Skeletal muscle tissue (tissue), 4 donors: ENCODE results near the gene BARX1. TPM values are rescaled to one million over a fixed set of nuclear protein-coding genes. Genes with fewer than 3 reads are reported as not detected.

Experiments
- H3K27ac ChIP-seq: one replicate; pipeline ENCODE4 v1.7.0; 2013; ENCODE audit warnings: mild to moderate bottlenecking, low read depth, low read length, inconsistent platforms
- H3K27me3 ChIP-seq, 3 donors: one replicate each; pipeline ENCODE4 v1.7.0; 2013; ENCODE audit warnings: low read length in 3 of 3; ENCODE audit not compliant: control insufficient read depth in 3 of 3, insufficient read depth in 3 of 3
- H3K36me3 ChIP-seq, 3 donors: one replicate each; pipeline ENCODE4 v1.7.0; 2013; ENCODE audit warnings: low read length in 3 of 3; ENCODE audit not compliant: control insufficient read depth in 3 of 3, insufficient read depth in 3 of 3
- H3K4me1 ChIP-seq, 3 donors: one replicate each; pipeline ENCODE4 v1.7.0; 2013; ENCODE audit warnings: low read length in 3 of 3, mild to moderate bottlenecking in 3 of 3; ENCODE audit not compliant: control insufficient read depth in 3 of 3, insufficient read depth in 3 of 3
- H3K4me3 ChIP-seq, 3 donors: one replicate each; pipeline ENCODE4 v1.7.0; 2013; ENCODE audit warnings: low read length in 3 of 3
- H3K9ac ChIP-seq, 3 donors: one replicate each; pipeline ENCODE4 v1.7.0; 2013; ENCODE audit warnings: low read length in 3 of 3, mild to moderate bottlenecking in 3 of 3, moderate library complexity in 2 of 3, low read depth in 1 of 3
- H3K9me3 ChIP-seq, 3 donors: one replicate each; pipeline ENCODE4 v1.7.0; 2013; ENCODE audit warnings: low read length in 3 of 3; ENCODE audit not compliant: control insufficient read depth in 3 of 3
- total RNA-seq: library from RNA; depleted of rRNA; stranded (reverse); fragments of >200 nt; gene quantifications from one replicate; pipeline ENCODE4 v1.2.3, GENCODE V29; 2014
- donor health status: Osteomylitis.

BARX1 gene
- not detected for total RNA-seq

- H3K4me3 ChIP-seq: peak within 1 kb of the TSS; percentile 33 to 56 (median 54)
- H3K36me3 ChIP-seq: no peaks in the 10 kb centered on the region
- peaks cover 91 to 94% (median 93%) of the 10 kb centered on the region in 3 donors for H3K27me3 ChIP-seq
- peaks cover 35 to 47% (median 45%) of the 10 kb centered on the region in 3 donors for H3K4me1 ChIP-seq
- H3K9ac ChIP-seq: peak within 1 kb of the TSS in 1 of 3 donors; percentile 40
- H3K27ac ChIP-seq: no peak within 1 kb of the TSS
- no peaks in the 10 kb centered on the region for H3K9me3 ChIP-seq
These were observed at the start of gene BARX1 for GRCh38 chr9:93955111-93955980. Gene BARX1 (minus strand): TSS chr9:93955355. CDS start chr9:93955146, 209 bp downstream.

- no peaks in the 10 kb centered on the region for H3K4me1 ChIP-seq
- no peaks in the 10 kb centered on the region for H3K36me3 ChIP-seq
- H3K9ac ChIP-seq: no peak overlapping the region
- no peak overlapping the region for H3K27ac ChIP-seq
- H3K4me3 ChIP-seq: no peak overlapping the region
- peaks cover 0 to 3% (median 0%) of the 10 kb centered on the region in 3 donors for H3K27me3 ChIP-seq
- no peaks in the 10 kb centered on the region for H3K9me3 ChIP-seq
These were observed 47.4 kb upstream of the BARX1 start for GRCh38 chr9:94002316-94003140.

- H3K27me3 ChIP-seq: no peaks in the 10 kb centered on the region
- H3K9me3 ChIP-seq: no peaks in the 10 kb centered on the region
- H3K9ac ChIP-seq: no peak overlapping the region
- H3K36me3 ChIP-seq: no peaks in the 10 kb centered on the region
- no peak overlapping the region for H3K27ac ChIP-seq
- H3K4me1 ChIP-seq: no peaks in the 10 kb centered on the region
- H3K4me3 ChIP-seq: no peak overlapping the region
These were observed 41.7 kb upstream of the BARX1 start for GRCh38 chr9:93996863-93997262.

- no peaks in the 10 kb centered on the region for H3K9me3 ChIP-seq
- no peak overlapping the region for H3K9ac ChIP-seq
- H3K27me3 ChIP-seq: no peaks in the 10 kb centered on the region
- no peak overlapping the region for H3K4me3 ChIP-seq
- no peak overlapping the region for H3K27ac ChIP-seq
- no peaks in the 10 kb centered on the region for H3K4me1 ChIP-seq
- no peaks in the 10 kb centered on the region for H3K36me3 ChIP-seq
These were observed 41.2 kb upstream of the BARX1 start for GRCh38 chr9:93996367-93996766.

GRCh38 chr9:93994545-93994944 is 39.4 kb upstream of the BARX1 start:
- Histone ChIP-seq H3K9me3 (peaks cover 0 to 5% (median 3%) of the 10 kb centered on the region in 3 donors), H3K4me1 (no peaks in the 10 kb centered on the region)

GRCh38 chr9:93994132-93994531 is 39.0 kb upstream of the BARX1 start:
- peaks cover 0 to 5% (median 3%) of the 10 kb centered on the region in 3 donors for H3K9me3 ChIP-seq
- no peak overlapping the region for H3K4me3 ChIP-seq
- no peak overlapping the region for H3K27ac ChIP-seq
- H3K36me3 ChIP-seq: no peaks in the 10 kb centered on the region
- H3K4me1 ChIP-seq: no peaks in the 10 kb centered on the region
- H3K9ac ChIP-seq: no peak overlapping the region
- no peaks in the 10 kb centered on the region for H3K27me3 ChIP-seq

More at GRCh38 chr9:93994545-93994944, 39.4 kb upstream of the BARX1 start:
- H3K4me3 ChIP-seq: no peak overlapping the region
- no peak overlapping the region for H3K27ac ChIP-seq
- no peaks in the 10 kb centered on the region for H3K36me3 ChIP-seq
- no peak overlapping the region for H3K9ac ChIP-seq
- H3K27me3 ChIP-seq: no peaks in the 10 kb centered on the region

GRCh38 chr9:93992830-93993229 is 37.7 kb upstream of the BARX1 start:
- H3K9me3 ChIP-seq: peaks cover 0 to 5% (median 3%) of the 10 kb centered on the region in 3 donors
- no peak overlapping the region for H3K9ac ChIP-seq
- H3K4me3 ChIP-seq: no peak overlapping the region
- no peak overlapping the region for H3K27ac ChIP-seq
- H3K4me1 ChIP-seq: no peaks in the 10 kb centered on the region
- H3K36me3 ChIP-seq: no peaks in the 10 kb centered on the region
- no peaks in the 10 kb centered on the region for H3K27me3 ChIP-seq

GRCh38 chr9:93990448-93990847 is 35.3 kb upstream of the BARX1 start:
- Histone ChIP-seq H3K4me3 (no peak overlapping the region), H3K27me3 (no peaks in the 10 kb centered on the region), H3K9ac (no peak overlapping the region), H3K4me1 (no peaks in the 10 kb centered on the region), H3K27ac (no peak overlapping the region), H3K9me3 (peaks cover 0 to 10% (median 4%) of the 10 kb centered on the region in 3 donors), H3K36me3 (no peaks in the 10 kb centered on the region)

- Histone ChIP-seq H3K27ac (no peak overlapping the region), H3K4me3 (no peak overlapping the region), H3K9ac (no peak overlapping the region), H3K36me3 (no peaks in the 10 kb centered on the region), H3K4me1 (no peaks in the 10 kb centered on the region), H3K27me3 (no peaks in the 10 kb centered on the region), H3K9me3 (peaks cover 0 to 10% (median 4%) of the 10 kb centered on the region in 3 donors)
These were observed 32.9 kb upstream of the BARX1 start for GRCh38 chr9:93988056-93988455.

GRCh38 chr9:93984860-93985259 is 29.7 kb upstream of the BARX1 start:
- Histone ChIP-seq H3K9me3 (peaks cover 0 to 5% (median 2%) of the 10 kb centered on the region in 3 donors), H3K4me1 (no peaks in the 10 kb centered on the region), H3K27me3 (peaks cover 0 to 2% (median 2%) of the 10 kb centered on the region in 3 donors), H3K36me3 (no peaks in the 10 kb centered on the region), H3K4me3 (no peak overlapping the region), H3K9ac (no peak overlapping the region), H3K27ac (no peak overlapping the region)
